GM23338 (cell line): ENCODE data around the gene MCC. TPM values are rescaled to one million over a fixed set of nuclear protein-coding genes. Genes with fewer than 3 reads are reported as not detected.

Source experiments
- ATAC-seq: fragments of 200-7000 bp; cut with Tn5 transposase; 3 replicates; pipeline ENCODE4 v1.9.1; 2020
- DNase-seq: peaks from one replicate; pipeline ENCODE4 v3.0.0-alpha.2; 2015; ENCODE audit warnings: low spot score
- H2AFZ ChIP-seq: fragments of 200-600 bp; sonication (generic); 2 replicates; pipeline ENCODE4 v1.8.0; 2016; ENCODE audit warnings: antibody characterized with exemption, mild to moderate bottlenecking, moderate library complexity
- H3F3A ChIP-seq: fragments of 200-600 bp; sonication (generic); replicated peaks from 2 replicates; pipeline ENCODE4 v1.8.0; 2017; ENCODE audit warnings: antibody characterized with exemption, mixed run types, low read depth
- H3K27ac ChIP-seq: fragments of 200-600 bp; sonication (generic); 2 replicates; pipeline ENCODE4 v1.6.1; 2016; ENCODE audit warnings: low read depth
- H3K27me3 ChIP-seq: fragments of 200-600 bp; sonication (generic); 2 replicates; pipeline ENCODE4 v1.8.0; 2016; ENCODE audit warnings: mild to moderate bottlenecking, mixed run types, moderate library complexity; ENCODE audit not compliant: insufficient read depth
- H3K36me3 ChIP-seq: fragments of 200-600 bp; sonication (generic); 2 replicates; pipeline ENCODE4 v1.8.0; 2016; ENCODE audit warnings: mild to moderate bottlenecking; ENCODE audit not compliant: insufficient read depth
- H3K4me1 ChIP-seq: fragments of 200-600 bp; sonication (generic); 2 replicates; pipeline ENCODE4 v1.8.0; 2016; ENCODE audit warnings: mild to moderate bottlenecking, moderate library complexity; ENCODE audit not compliant: insufficient read depth
- H3K4me2 ChIP-seq: fragments of 200-600 bp; sonication (generic); 2 replicates; pipeline ENCODE4 v1.7.1; 2017; ENCODE audit warnings: mixed run types
- H3K4me3 ChIP-seq: fragments of 200-600 bp; sonication (generic); 2 replicates; pipeline ENCODE4 v1.6.1; 2016; ENCODE audit warnings: mixed run types
- H3K79me2 ChIP-seq: fragments of 200-600 bp; sonication (generic); replicated peaks from 2 replicates; pipeline ENCODE4 v1.8.0; 2017; ENCODE audit warnings: mild to moderate bottlenecking; ENCODE audit not compliant: insufficient read depth
- H3K9me2 ChIP-seq: fragments of 200-600 bp; sonication (generic); 2 replicates; pipeline ENCODE4 v1.8.0; 2017; ENCODE audit not compliant: insufficient read depth
- H4K20me1 ChIP-seq: fragments of 200-600 bp; sonication (generic); replicated peaks from 2 replicates; pipeline ENCODE4 v1.8.0; 2017; ENCODE audit warnings: mild to moderate bottlenecking; ENCODE audit not compliant: insufficient read depth
- H3K27ac Mint-ChIP-seq: 2 replicates; pipeline ENCODE4 v1.8.0; 2020; ENCODE audit warnings: inconsistent platforms, mild to moderate bottlenecking, moderate library complexity, mixed read lengths
- H3K27me3 Mint-ChIP-seq: 3 replicates; pipeline ENCODE4 v1.8.0; 2022; ENCODE audit warnings: low read depth, mild to moderate bottlenecking, moderate library complexity, mixed read lengths, inconsistent platforms; ENCODE audit not compliant: insufficient read depth, poor library complexity
- H3K36me3 Mint-ChIP-seq: 3 replicates; pipeline ENCODE4 v1.8.0; 2021; ENCODE audit warnings: low read depth, mild to moderate bottlenecking, inconsistent platforms, moderate library complexity, mixed read lengths
- H3K4me1 Mint-ChIP-seq: 3 replicates; pipeline ENCODE4 v1.8.0; 2020; ENCODE audit warnings: mild to moderate bottlenecking, inconsistent platforms, mixed read lengths
- H3K4me3 Mint-ChIP-seq: 3 replicates; pipeline ENCODE4 v1.8.0; 2021; ENCODE audit warnings: moderate library complexity, mild to moderate bottlenecking, inconsistent platforms, mixed read lengths
- H3K9me3 Mint-ChIP-seq: 3 replicates; pipeline ENCODE4 v1.8.0; 2020; ENCODE audit warnings: moderate library complexity, mild to moderate bottlenecking, inconsistent platforms, mixed read lengths
- CREB1 ChIP-seq: fragments of 250-450 bp; sonication (Bioruptor Pico); IDR thresholded peaks from 2 replicates; pipeline ENCODE4 v1.5.0; 2020; ENCODE audit warnings: low read depth, mild to moderate bottlenecking, moderate library complexity
- CTCF ChIP-seq, 2 experiments: fragments of 200-600 bp in 1 of 2; sonication (generic) in 1 of 2; conservative IDR thresholded peaks; 2 replicates each; pipeline versions ENCODE4 v1.5.1 to v1.6.1; 2016 to 2017; ENCODE audit warnings: antibody characterized with exemption in 2 of 2, low read depth in 2 of 2, mild to moderate bottlenecking in 2 of 2, moderate library complexity in 1 of 2
- ETS1 ChIP-seq: IDR thresholded peaks from 2 replicates; pipeline ENCODE4 v1.6.1; 2016; ENCODE audit warnings: antibody characterized with exemption
- EZH2phosphoT487 ChIP-seq: fragments of 200-600 bp; sonication (generic); IDR thresholded peaks from one replicate; pipeline ENCODE4 v1.8.1; 2018; ENCODE audit warnings: antibody characterized with exemption; ENCODE audit not compliant: unreplicated experiment
- JUNB ChIP-seq: IDR thresholded peaks from one replicate; pipeline ENCODE4 v1.6.1; 2016; ENCODE audit warnings: antibody characterized with exemption; ENCODE audit not compliant: unreplicated experiment
- NANOG ChIP-seq: IDR thresholded peaks from 2 replicates; pipeline ENCODE4 v1.6.1; 2016; ENCODE audit warnings: antibody characterized with exemption, borderline replicate concordance
- POLR2AphosphoS5 ChIP-seq: IDR thresholded peaks from 2 replicates; pipeline ENCODE4 v1.6.1; 2016; ENCODE audit warnings: antibody characterized with exemption, low read depth
- STAT1 ChIP-seq: IDR thresholded peaks from one replicate; pipeline ENCODE4 v1.6.1; 2016; ENCODE audit warnings: antibody characterized with exemption; ENCODE audit not compliant: unreplicated experiment
- ZNF114 ChIP-seq: fragments of 250-450 bp; sonication (Bioruptor Pico); IDR thresholded peaks from 2 replicates; pipeline ENCODE4 v1.5.0; 2020; ENCODE audit warnings: mild to moderate bottlenecking, moderate library complexity
- ZNF462 ChIP-seq: fragments of 250-450 bp; sonication (Bioruptor Pico); IDR thresholded peaks from 2 replicates; pipeline ENCODE4 v1.5.0; 2020; ENCODE audit warnings: mild to moderate bottlenecking, moderate library complexity
- polyA plus RNA-seq: library from polyadenylated mRNA; unstranded; fragments of >200 nt; fragmentation: Nextera tagmentation; extraction: Ambion mirVana; gene quantifications from 2 replicates; pipeline ENCODE4 v1.2.1, GENCODE V29; 2016
- total RNA-seq: library from RNA; depleted of rRNA; stranded (reverse); fragments of >200 nt; shearing (Covaris generic); gene quantifications from 2 replicates; pipeline ENCODE4 v1.2.3, GENCODE V29; 2014

MCC gene
- total and polyA plus RNA-seq, 2 experiments from 2014 or later: 3.8 to 10.1 TPM

- peaks cover 46% of the 10 kb centered on the region for H3K4me1 ChIP-seq
- ATAC-seq (peak; percentile 80), DNase-seq (peak; percentile 88)
- H4K20me1 ChIP-seq: no peaks in the 10 kb centered on the region; the same call in 1 of the 2 replicates
- H3K36me3 Mint-ChIP-seq: no peaks in the 10 kb centered on the region
- no peaks in the 10 kb centered on the region; the same call in 1 of the 2 replicates for H3F3A ChIP-seq
- H3K27me3 ChIP-seq: peaks cover 47% of the 10 kb centered on the region
- H3K4me3 Mint-ChIP-seq: peak overlapping the region; percentile 90
- peak overlapping the region; percentile 87 for H3K4me2 ChIP-seq
- H3K27me3 Mint-ChIP-seq: peaks cover 16% of the 10 kb centered on the region
- H3K4me1 Mint-ChIP-seq: peaks cover 55% of the 10 kb centered on the region
- H3K9me2 ChIP-seq: no peaks in the 10 kb centered on the region
- H3K4me3 ChIP-seq: peak overlapping the region; percentile 80
- H3K79me2 ChIP-seq: peaks cover 18% of the 10 kb centered on the region
- H3K9me3 Mint-ChIP-seq: no peaks in the 10 kb centered on the region
- no peak overlapping the region for H3K27ac Mint-ChIP-seq
- H3K27ac ChIP-seq: no peak overlapping the region
- peak overlapping the region; percentile 92 for H2AFZ ChIP-seq
- no peaks in the 10 kb centered on the region for H3K36me3 ChIP-seq
- TF ChIP-seq CTCF (conservative IDR thresholded peaks at IDR 0.05; ENCODE audit: low read depth in 2 of 2): peak; percentile 3 to 25; a peak in 1 of 4 replicates
- TF ChIP-seq EZH2phosphoT487: no peak
- TF ChIP-seq POLR2AphosphoS5: 0 out of 2 replicates have a peak, but pooled peaks have one; percentile 34
These were observed 193.7 kb downstream of the MCC start for GRCh38 chr5:113294311-113295110.

GRCh38 chr5:113293975-113294310 lies 194.3 kb downstream of the MCC start:
- Histone ChIP-seq H3K4me1 (peaks cover 48% of the 10 kb centered on the region), H2AFZ (peak overlapping the region; percentile 92), H4K20me1 (no peaks in the 10 kb centered on the region; the same call in 1 of the 2 replicates), H3K27ac (no peak overlapping the region), H3K36me3 (no peaks in the 10 kb centered on the region), H3K27me3 (peaks cover 47% of the 10 kb centered on the region), H3K4me3 (peak overlapping the region; percentile 80), H3K79me2 (peaks cover 18% of the 10 kb centered on the region), H3K4me2 (peak overlapping the region; percentile 87), H3F3A (no peaks in the 10 kb centered on the region; the same call in 1 of the 2 replicates), H3K9me2 (no peaks in the 10 kb centered on the region)
- Mint-ChIP-seq H3K27me3 (peaks cover 16% of the 10 kb centered on the region), H3K36me3 (no peaks in the 10 kb centered on the region), H3K27ac (no peak overlapping the region), H3K4me1 (peaks cover 57% of the 10 kb centered on the region), H3K4me3 (peak overlapping the region; percentile 90), H3K9me3 (no peaks in the 10 kb centered on the region)
- ATAC-seq: peak; percentile 18
- no peak for DNase-seq
- no peak for TF ChIP-seq NANOG
- TF ChIP-seq JUNB: no peak
- TF ChIP-seq STAT1: no peak
- no peak for TF ChIP-seq EZH2phosphoT487
- no peak for TF ChIP-seq ETS1
- no peak for TF ChIP-seq ZNF462 (CRISPR knock-in tag)
- no peak for TF ChIP-seq ZNF114 (CRISPR knock-in tag)
- TF ChIP-seq CREB1 (CRISPR knock-in tag): no peak
